CD14-positive monocyte (primary cell): Measurements from ENCODE around the gene RBMS3. TPM values are rescaled to one million over a fixed set of nuclear protein-coding genes. Genes with fewer than 3 reads are reported as not detected.

Experiments
- DNase-seq, 3 donors: peaks; one replicate each; pipeline ENCODE4 v3.0.0-alpha.2; 2011 to 2022
- H2AFZ ChIP-seq: 2 replicates; pipeline ENCODE4 v1.6.0; 2012; ENCODE audit warnings: mild to moderate bottlenecking, low read depth, low read length, inconsistent platforms; ENCODE audit not compliant: insufficient read depth, poor library complexity, severe bottlenecking
- H3K27ac ChIP-seq, 2 donors: 1 replicate in 1 of 2; 2 replicates in 1 of 2; pipeline ENCODE4 v1.5.1; 2012 to 2013; ENCODE audit warnings: low read length in 2 of 2, control low read depth in 1 of 2, inconsistent platforms in 1 of 2, low read depth in 1 of 2, mild to moderate bottlenecking in 1 of 2
- H3K27me3 ChIP-seq, 2 donors: one replicate each; pipeline versions ENCODE4 v1.6.0 to v1.6.1; 2011 to 2013; ENCODE audit warnings: low read length in 2 of 2; ENCODE audit not compliant: control insufficient read depth in 2 of 2, insufficient read depth in 2 of 2
- H3K36me3 ChIP-seq, 2 donors: replicated peaks in 1 of 2; 1 replicate in 1 of 2; 2 replicates in 1 of 2; pipeline versions ENCODE4 v1.5.1 to v1.6.1; 2012 to 2013; ENCODE audit warnings: low read length in 2 of 2, control low read depth in 1 of 2, inconsistent platforms in 1 of 2, mild to moderate bottlenecking in 1 of 2; ENCODE audit not compliant: insufficient read depth in 2 of 2, control insufficient read depth in 1 of 2
- H3K4me1 ChIP-seq, 2 donors: 1 replicate in 1 of 2; 2 replicates in 1 of 2; pipeline versions ENCODE4 v1.5.1 to v1.6.1; 2012 to 2013; ENCODE audit warnings: low read length in 2 of 2, control low read depth in 1 of 2, inconsistent platforms in 1 of 2, mild to moderate bottlenecking in 1 of 2, moderate library complexity in 1 of 2; ENCODE audit not compliant: insufficient read depth in 2 of 2, control insufficient read depth in 1 of 2
- H3K4me2 ChIP-seq: replicated peaks from 2 replicates; pipeline ENCODE3; 2012; ENCODE audit warnings: low read length, moderate library complexity, mild to moderate bottlenecking; ENCODE audit not compliant: poor library complexity, severe bottlenecking; ENCODE audit errors: extremely low read depth
- H3K4me3 ChIP-seq, 3 experiments: fragments of 200-600 bp in 1 of 3; sonication (generic) in 1 of 3; replicated peaks in 1 of 3; 1 replicate in 2 of 3; 2 replicates in 1 of 3; pipeline ENCODE4 v1.5.1; 2011 to 2013; ENCODE audit warnings: low read length in 3 of 3, mild to moderate bottlenecking in 3 of 3, control low read depth in 2 of 3, low read depth in 2 of 3, inconsistent platforms in 1 of 3, moderate library complexity in 1 of 3
- H3K79me2 ChIP-seq: 2 replicates; pipeline ENCODE4 v1.6.0; 2012; ENCODE audit warnings: mild to moderate bottlenecking, control low read depth, inconsistent platforms, low read length, moderate library complexity; ENCODE audit not compliant: insufficient read depth
- H3K9ac ChIP-seq: 2 replicates; pipeline ENCODE4 v1.6.0; 2017; ENCODE audit warnings: low read length, mild to moderate bottlenecking; ENCODE audit not compliant: insufficient read depth, poor library complexity, severe bottlenecking
- H3K9me3 ChIP-seq, 2 donors: replicated peaks in 1 of 2; 1 replicate in 1 of 2; 2 replicates in 1 of 2; pipeline versions ENCODE4 v1.5.1 to v1.6.1; 2012 to 2013; ENCODE audit warnings: low read length in 2 of 2, control low read depth in 1 of 2; ENCODE audit not compliant: control insufficient read depth in 1 of 2, insufficient read depth in 1 of 2
- H4K20me1 ChIP-seq: 2 replicates; pipeline ENCODE4 v1.6.0; 2012; ENCODE audit warnings: mild to moderate bottlenecking, low read length, control low read depth, moderate library complexity; ENCODE audit not compliant: insufficient read depth
- H3K27ac Mint-ChIP-seq, 7 donors: one replicate each; pipeline ENCODE4 v1.8.0; 2020; ENCODE audit warnings: mild to moderate bottlenecking in 7 of 7, mixed read lengths in 7 of 7, moderate library complexity in 6 of 7, inconsistent platforms in 2 of 7
- H3K27me3 Mint-ChIP-seq, 3 donors: one replicate each; pipeline ENCODE4 v1.8.0; 2021 to 2022; ENCODE audit warnings: low read depth in 3 of 3, mild to moderate bottlenecking in 3 of 3, mixed read lengths in 3 of 3, moderate library complexity in 3 of 3, inconsistent platforms in 1 of 3
- H3K36me3 Mint-ChIP-seq, 2 donors: one replicate each; pipeline ENCODE4 v1.8.0; 2020; ENCODE audit warnings: mixed read lengths in 2 of 2, inconsistent platforms in 1 of 2, mild to moderate bottlenecking in 1 of 2
- H3K4me1 Mint-ChIP-seq: one replicate; pipeline ENCODE4 v1.8.0; 2020; ENCODE audit warnings: mild to moderate bottlenecking, mixed read lengths
- H3K4me3 Mint-ChIP-seq, 2 donors: one replicate each; pipeline ENCODE4 v1.8.0; 2020; ENCODE audit warnings: mild to moderate bottlenecking in 2 of 2, mixed read lengths in 2 of 2, moderate library complexity in 1 of 2
- H3K9me3 Mint-ChIP-seq, 7 donors: one replicate each; pipeline ENCODE4 v1.8.0; 2020 to 2022; ENCODE audit warnings: mixed read lengths in 7 of 7, mild to moderate bottlenecking in 6 of 7, moderate library complexity in 6 of 7, inconsistent platforms in 2 of 7
- WGBS: methylation state at CpG from one replicate; pipeline ENCODE4 v1.1.5; 2013; ENCODE audit warnings: missing lambda C conversion rate; ENCODE audit not compliant: insufficient coverage; 5-methylcytosine and 5-hydroxymethylcytosine counted together
- intact Hi-C, 2 donors: fragments of 100-400 bp; cut with micrococcal nuclease; formaldehyde crosslinking; loops; one replicate each; pipeline versions ENCODE4 v1.15.0 to v1.15.1; 2023
- polyA plus RNA-seq, 3 donors: library from polyadenylated mRNA; depleted of rRNA in 1 of 3; unstranded in 2 of 3; stranded (reverse) in 1 of 3; fragments of 300-500 nt in 2 of 3; fragments of >200 nt in 1 of 3; fragmentation: Illumina TruSeq in 2 of 3; gene quantifications; 1 replicate in 2 of 3; 2 replicates in 1 of 3; pipeline ENCODE4 v1.2.3, GENCODE V29; 2012 to 2021
- TF ChIP-seq, protein P1 (sequence below): fragments of 200-600 bp; IDR thresholded peaks from one replicate; pipeline ENCODE4 v1.8.0; 2022; ENCODE audit warnings: antibody characterized with exemption, mild to moderate bottlenecking

RBMS3 gene
- polyA plus RNA-seq, 3 donors, result not detected

DNA sequence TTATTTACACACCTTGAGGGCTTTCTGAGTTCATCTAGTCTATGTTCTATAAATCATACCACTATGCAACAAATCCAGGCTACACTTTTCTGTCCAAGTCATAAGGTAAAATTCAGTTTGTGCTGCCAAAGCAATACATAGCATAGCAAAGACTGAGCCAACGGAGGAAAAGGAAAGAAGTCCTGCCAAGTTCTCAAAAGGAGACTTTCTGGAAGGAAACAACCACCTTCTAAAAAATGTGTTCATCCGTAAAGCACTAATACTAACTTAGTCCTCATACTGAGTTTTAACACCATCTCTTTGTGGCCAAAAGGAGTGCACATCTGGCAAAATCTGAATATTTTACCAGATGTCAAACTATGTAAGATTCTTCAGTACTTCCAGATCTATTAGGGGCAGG is 620.2 kb downstream of the RBMS3 start:
- no peaks in the 10 kb centered on the region for H3K27me3 ChIP-seq
- no peak for DNase-seq
- no peak overlapping the region for H3K9ac ChIP-seq
- no peaks in the 10 kb centered on the region for H4K20me1 ChIP-seq
- Mint-ChIP-seq H3K4me3 (no peak overlapping the region), H3K4me1 (no peaks in the 10 kb centered on the region), H3K27ac (no peak overlapping the region), H3K36me3 (no peaks in the 10 kb centered on the region), H3K9me3 (no peaks in the 10 kb centered on the region), H3K27me3 (no peaks in the 10 kb centered on the region)
- no peaks in the 10 kb centered on the region for H3K79me2 ChIP-seq
- no peaks in the 10 kb centered on the region for H3K36me3 ChIP-seq
- H3K4me3 ChIP-seq, result no peak overlapping the region
- intact Hi-C loops, result no loop called here
- H3K27ac ChIP-seq, result no peak overlapping the region
- H2AFZ ChIP-seq, result no peak overlapping the region
- no peak overlapping the region for H3K4me2 ChIP-seq
- 100% methylated on average over 1 of the region's 2 CpGs for WGBS
- TF ChIP-seq, protein P1, sequence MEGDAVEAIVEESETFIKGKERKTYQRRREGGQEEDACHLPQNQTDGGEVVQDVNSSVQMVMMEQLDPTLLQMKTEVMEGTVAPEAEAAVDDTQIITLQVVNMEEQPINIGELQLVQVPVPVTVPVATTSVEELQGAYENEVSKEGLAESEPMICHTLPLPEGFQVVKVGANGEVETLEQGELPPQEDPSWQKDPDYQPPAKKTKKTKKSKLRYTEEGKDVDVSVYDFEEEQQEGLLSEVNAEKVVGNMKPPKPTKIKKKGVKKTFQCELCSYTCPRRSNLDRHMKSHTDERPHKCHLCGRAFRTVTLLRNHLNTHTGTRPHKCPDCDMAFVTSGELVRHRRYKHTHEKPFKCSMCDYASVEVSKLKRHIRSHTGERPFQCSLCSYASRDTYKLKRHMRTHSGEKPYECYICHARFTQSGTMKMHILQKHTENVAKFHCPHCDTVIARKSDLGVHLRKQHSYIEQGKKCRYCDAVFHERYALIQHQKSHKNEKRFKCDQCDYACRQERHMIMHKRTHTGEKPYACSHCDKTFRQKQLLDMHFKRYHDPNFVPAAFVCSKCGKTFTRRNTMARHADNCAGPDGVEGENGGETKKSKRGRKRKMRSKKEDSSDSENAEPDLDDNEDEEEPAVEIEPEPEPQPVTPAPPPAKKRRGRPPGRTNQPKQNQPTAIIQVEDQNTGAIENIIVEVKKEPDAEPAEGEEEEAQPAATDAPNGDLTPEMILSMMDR, result no peak
- no peaks in the 10 kb centered on the region for H3K9me3 ChIP-seq
- no peaks in the 10 kb centered on the region for H3K4me1 ChIP-seq

DNA sequence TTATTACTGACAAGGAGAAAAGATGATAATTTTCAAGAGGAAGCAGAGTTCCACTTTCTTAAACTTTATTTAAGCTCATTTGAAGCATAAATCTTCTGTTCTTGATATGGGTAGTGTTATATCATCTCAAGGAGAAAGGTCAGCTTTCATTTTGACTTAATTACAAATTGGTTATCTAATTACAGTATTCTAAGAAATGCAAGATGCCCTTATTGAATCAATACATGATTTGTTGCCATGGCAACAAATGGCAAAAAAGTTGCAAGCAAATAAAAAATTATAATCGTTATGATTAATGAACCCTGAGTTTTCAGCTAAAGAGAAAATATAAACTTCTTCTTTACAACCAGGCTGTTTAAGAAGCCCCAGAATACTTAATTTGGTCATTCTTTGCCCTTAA is 622.7 kb downstream of the RBMS3 start:
- Mint-ChIP-seq H3K27ac (no peak overlapping the region), H3K27me3 (no peaks in the 10 kb centered on the region), H3K4me1 (no peaks in the 10 kb centered on the region), H3K36me3 (no peaks in the 10 kb centered on the region), H3K4me3 (no peak overlapping the region), H3K9me3 (no peaks in the 10 kb centered on the region)
- Histone ChIP-seq H3K4me1 (no peaks in the 10 kb centered on the region), H2AFZ (no peak overlapping the region), H4K20me1 (no peaks in the 10 kb centered on the region), H3K79me2 (no peaks in the 10 kb centered on the region), H3K9ac (no peak overlapping the region), H3K27ac (no peak overlapping the region), H3K36me3 (no peaks in the 10 kb centered on the region), H3K4me2 (no peak overlapping the region), H3K9me3 (no peaks in the 10 kb centered on the region), H3K4me3 (no peak overlapping the region), H3K27me3 (no peaks in the 10 kb centered on the region)
- intact Hi-C loops, result no loop called here
- TF ChIP-seq, protein P1, result no peak
- no peak for DNase-seq
- no CpG with 5 or more reads among the region's 1 CpG for WGBS
